Liver (tissue), 9 donors: ENCODE measurements around the gene RSU1. TPM values are rescaled to one million over a fixed set of nuclear protein-coding genes. Genes with fewer than 3 reads are reported as not detected.

Experiments
- DNase-seq: peaks from one replicate; pipeline ENCODE4 v3.0.0-alpha.2; 2017; ENCODE audit warnings: low spot score
- H3K27ac ChIP-seq, 2 donors: one replicate each; pipeline ENCODE4 v1.7.0; 2013; ENCODE audit warnings: inconsistent platforms in 2 of 2, low read length in 2 of 2, control low read depth in 1 of 2, low read depth in 1 of 2, mild to moderate bottlenecking in 1 of 2
- H3K27me3 ChIP-seq, 4 donors: one replicate each; pipeline versions ENCODE4 v1.6.1 to v1.7.0; 2013; ENCODE audit warnings: low read length in 3 of 4, inconsistent platforms in 1 of 4, mild to moderate bottlenecking in 1 of 4, moderate library complexity in 1 of 4; ENCODE audit not compliant: control insufficient read depth in 4 of 4, insufficient read depth in 4 of 4
- H3K36me3 ChIP-seq, 4 donors: one replicate each; pipeline versions ENCODE4 v1.6.1 to v1.7.0; 2013; ENCODE audit warnings: low read length in 3 of 4, mild to moderate bottlenecking in 3 of 4, low read depth in 1 of 4, moderate library complexity in 1 of 4; ENCODE audit not compliant: control insufficient read depth in 4 of 4, insufficient read depth in 3 of 4
- H3K4me1 ChIP-seq, 4 donors: one replicate each; pipeline versions ENCODE4 v1.6.1 to v1.7.0; 2013; ENCODE audit warnings: low read length in 3 of 4, mild to moderate bottlenecking in 3 of 4, moderate library complexity in 1 of 4; ENCODE audit not compliant: control insufficient read depth in 4 of 4, insufficient read depth in 4 of 4
- H3K4me3 ChIP-seq, 3 donors: one replicate each; pipeline versions ENCODE4 v1.6.1 to v1.7.0; 2013; ENCODE audit warnings: low read length in 3 of 3, control low read depth in 1 of 3, low read depth in 1 of 3, mild to moderate bottlenecking in 1 of 3
- H3K9ac ChIP-seq, 2 donors: one replicate each; pipeline ENCODE4 v1.7.0; 2013; ENCODE audit warnings: low read length in 2 of 2, mild to moderate bottlenecking in 2 of 2, moderate library complexity in 2 of 2, control low read depth in 1 of 2, low read depth in 1 of 2
- H3K9me3 ChIP-seq, 4 donors: one replicate each; pipeline versions ENCODE4 v1.6.1 to v1.7.0; 2013; ENCODE audit warnings: low read length in 3 of 4; ENCODE audit not compliant: control insufficient read depth in 4 of 4
- CTCF ChIP-seq: fragments of 150-350 bp; IDR thresholded peaks from 2 replicates; pipeline ENCODE4 v1.5.1; 2017; ENCODE audit warnings: improper control_type of control experiment, low read depth, low read length; ENCODE audit not compliant: missing input control
- EGR1 ChIP-seq, 2 donors: IDR thresholded peaks; 2 replicates each; pipeline ENCODE4 v1.6.1; 2016 to 2018; ENCODE audit warnings: antibody characterized with exemption in 2 of 2, low read depth in 2 of 2
- FOXA1 ChIP-seq: IDR thresholded peaks from 2 replicates; pipeline ENCODE4 v1.6.1; 2016; ENCODE audit warnings: antibody characterized with exemption
- FOXA2 ChIP-seq: IDR thresholded peaks from 2 replicates; pipeline ENCODE4 v1.6.1; 2016; ENCODE audit warnings: antibody characterized with exemption
- GABPA ChIP-seq, 2 donors: IDR thresholded peaks in 1 of 2; conservative IDR thresholded peaks in 1 of 2; 2 replicates each; pipeline ENCODE4 v1.6.1; 2016; ENCODE audit warnings: antibody characterized with exemption in 2 of 2, mild to moderate bottlenecking in 1 of 2, moderate library complexity in 1 of 2
- HNF4A ChIP-seq, 2 donors: conservative IDR thresholded peaks; 2 replicates each; pipeline ENCODE4 v1.6.1; 2016; ENCODE audit warnings: antibody characterized with exemption in 2 of 2, mild to moderate bottlenecking in 2 of 2
- HNF4G ChIP-seq: IDR thresholded peaks from 2 replicates; pipeline ENCODE4 v1.6.1; 2016; ENCODE audit warnings: antibody characterized with exemption
- JUND ChIP-seq, 2 donors: IDR thresholded peaks; 2 replicates each; pipeline ENCODE4 v1.6.1; 2016; ENCODE audit warnings: antibody characterized with exemption in 2 of 2
- MAX ChIP-seq: IDR thresholded peaks from 2 replicates; pipeline ENCODE4 v1.6.1; 2016; ENCODE audit warnings: antibody characterized with exemption
- RAD21 ChIP-seq, 2 donors: IDR thresholded peaks; 2 replicates each; pipeline ENCODE4 v1.6.1; 2016; ENCODE audit warnings: antibody characterized with exemption in 2 of 2, mild to moderate bottlenecking in 2 of 2
- REST ChIP-seq: IDR thresholded peaks from 2 replicates; pipeline ENCODE4 v1.6.1; 2016; ENCODE audit warnings: antibody characterized with exemption, mild to moderate bottlenecking
- RXRA ChIP-seq, 2 donors: IDR thresholded peaks; 2 replicates each; pipeline ENCODE4 v1.6.1; 2017 to 2018; ENCODE audit warnings: antibody characterized with exemption in 2 of 2, mild to moderate bottlenecking in 1 of 2
- TAF1 ChIP-seq: conservative IDR thresholded peaks from 2 replicates; pipeline ENCODE4 v1.6.1; 2016; ENCODE audit warnings: antibody characterized with exemption, mild to moderate bottlenecking
- ZBTB33 ChIP-seq: IDR thresholded peaks from 2 replicates; pipeline ENCODE4 v1.6.1; 2016; ENCODE audit warnings: antibody characterized with exemption
- WGBS: extraction: QIAGEN DNeasy Blood & Tissue Kit; methylation state at CpG from one replicate; pipeline ENCODE4 v1.1.7; 2013; 5-methylcytosine and 5-hydroxymethylcytosine counted together
- polyA plus RNA-seq, 2 donors: library from polyadenylated mRNA; stranded (reverse) in 1 of 2; unstranded in 1 of 2; fragments of 200-250 nt in 1 of 2; fragments of >200 nt in 1 of 2; fragmentation: Nextera tagmentation in 1 of 2; extraction: Ambion mirVana in 1 of 2; gene quantifications; one replicate each; pipeline versions ENCODE4 v1.2.1 to v1.2.3, GENCODE V29; 2013 to 2015
- total RNA-seq, 2 donors: library from RNA; depleted of rRNA; stranded (reverse); fragments of >200 nt; gene quantifications; one replicate each; pipeline ENCODE4 v1.2.3, GENCODE V29; 2014
- TF ChIP-seq, protein P1 (sequence below): IDR thresholded peaks from 2 replicates; pipeline ENCODE4 v1.6.1; 2016; ENCODE audit warnings: antibody characterized with exemption
- donor health status: healthy.
- donor health status: healthy.
- donor health status: healthy.
- donor health status: healthy.
- donor health status: healthy.

Gene RSU1
- total and polyA plus RNA-seq, 4 donors, result 19.2 to 38.2 (median 28.0) TPM

DNA sequence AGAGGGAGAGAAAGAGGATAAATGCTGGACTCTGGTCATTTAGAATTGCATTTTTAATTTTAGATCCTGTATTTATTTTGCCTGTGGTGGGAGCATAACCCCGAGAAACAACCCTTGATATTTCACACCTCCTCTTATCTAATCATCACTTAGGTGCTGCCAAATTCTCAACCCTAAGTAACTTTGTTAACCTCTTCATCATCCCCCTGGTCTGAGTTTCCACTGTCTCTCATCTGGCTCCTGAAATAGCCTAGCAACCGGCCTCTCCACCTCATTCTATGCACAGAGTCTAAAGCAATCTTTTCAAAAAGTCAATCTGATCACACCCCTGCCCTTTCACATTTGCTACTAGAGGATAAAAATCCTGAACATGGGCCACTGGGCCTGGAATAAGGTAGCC is 177.1 kb downstream of the RSU1 start:
- no peak overlapping the region for H3K9ac ChIP-seq
- DNase-seq, result no peak
- no peaks in the 10 kb centered on the region for H3K9me3 ChIP-seq
- no peak overlapping the region for H3K27ac ChIP-seq
- H3K36me3 ChIP-seq, result no peaks in the 10 kb centered on the region
- no peak overlapping the region for H3K4me3 ChIP-seq
- TF ChIP-seq EGR1 (IDR thresholded peaks at IDR 0.05; ENCODE audit: low read depth in 2 of 2) (no peak), HNF4G (no peak)
- 71% methylated on average over 2 of the region's 2 CpGs for WGBS
- no peaks in the 10 kb centered on the region for H3K4me1 ChIP-seq
- H3K27me3 ChIP-seq, result no peaks in the 10 kb centered on the region

DNA sequence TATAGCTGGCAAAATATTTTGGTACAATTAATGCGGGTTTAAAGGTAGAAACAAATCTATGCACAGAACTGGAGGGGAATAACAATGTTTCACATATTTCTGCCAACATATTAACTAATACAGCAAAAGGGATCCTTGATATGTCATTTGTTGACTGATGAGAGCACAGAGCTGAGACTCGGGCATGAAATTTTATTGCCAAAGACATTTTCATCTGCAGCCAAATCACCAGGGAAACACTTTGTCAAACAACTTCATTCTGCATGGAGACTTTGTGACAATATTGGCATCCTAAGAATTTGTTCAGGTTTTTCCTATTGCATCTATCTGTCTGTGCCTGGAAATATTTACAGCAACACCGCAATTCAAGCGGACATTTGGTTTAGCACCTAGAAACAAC is 177.8 kb downstream of the RSU1 start:
- DNase-seq, result no peak
- TF ChIP-seq HNF4G, result no peak
- no peak for TF ChIP-seq GABPA (IDR thresholded peaks at IDR 0.05 in 1 of 2, conservative IDR thresholded peaks at IDR 0.05 in 1 of 2)
- no peak for TF ChIP-seq CTCF
- TF ChIP-seq, protein P1, sequence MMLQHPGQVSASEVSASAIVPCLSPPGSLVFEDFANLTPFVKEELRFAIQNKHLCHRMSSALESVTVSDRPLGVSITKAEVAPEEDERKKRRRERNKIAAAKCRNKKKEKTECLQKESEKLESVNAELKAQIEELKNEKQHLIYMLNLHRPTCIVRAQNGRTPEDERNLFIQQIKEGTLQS, result no peak
- no peak for TF ChIP-seq RAD21 (IDR thresholded peaks at IDR 0.05)
- TF ChIP-seq ZBTB33, result no peak
- no peak for TF ChIP-seq HNF4A (conservative IDR thresholded peaks at IDR 0.05)
- no peak for TF ChIP-seq TAF1
- no peak for TF ChIP-seq RXRA (IDR thresholded peaks at IDR 0.05)
- TF ChIP-seq FOXA1, result no peak
- TF ChIP-seq JUND (IDR thresholded peaks at IDR 0.05), result no peak
- no peaks in the 10 kb centered on the region for H3K4me1 ChIP-seq
- no peaks in the 10 kb centered on the region for H3K36me3 ChIP-seq
- H3K27ac ChIP-seq, result no peak overlapping the region
- no peaks in the 10 kb centered on the region for H3K27me3 ChIP-seq
- no peaks in the 10 kb centered on the region for H3K9me3 ChIP-seq
- H3K9ac ChIP-seq, result no peak overlapping the region
- 89% methylated on average over 4 of the region's 4 CpGs for WGBS
- no peak overlapping the region for H3K4me3 ChIP-seq

DNA sequence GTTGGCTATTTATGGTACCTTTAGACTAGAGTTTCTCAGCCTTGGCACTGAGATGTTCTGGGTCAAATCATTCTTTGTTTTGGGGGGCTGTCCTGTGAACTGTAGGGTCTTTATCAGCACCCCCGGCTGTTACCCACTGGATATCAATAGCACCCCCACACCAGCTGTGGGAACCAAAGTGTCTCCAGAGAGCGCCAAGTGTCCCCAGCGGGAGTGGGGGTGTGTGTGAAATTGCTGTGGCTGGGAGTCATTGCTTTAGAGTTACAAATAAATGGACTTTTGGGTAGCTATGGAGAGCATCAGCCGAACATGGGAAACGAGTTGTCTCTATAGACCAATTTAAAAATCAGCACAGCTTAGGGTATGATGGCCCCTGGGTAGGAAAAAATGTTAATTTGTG is 184.2 kb downstream of the RSU1 start:
- DNase-seq, result no peak
- Histone ChIP-seq H3K27me3 (no peaks in the 10 kb centered on the region), H3K4me3 (no peak overlapping the region), H3K27ac (no peak overlapping the region), H3K9me3 (no peaks in the 10 kb centered on the region), H3K36me3 (no peaks in the 10 kb centered on the region), H3K9ac (no peak overlapping the region), H3K4me1 (no peaks in the 10 kb centered on the region)
- WGBS, result 97% methylated on average over 5 of the region's 5 CpGs
- no peak for TF ChIP-seq RXRA (IDR thresholded peaks at IDR 0.05)
- no peak for TF ChIP-seq REST
- TF ChIP-seq MAX, result no peak
- no peak for TF ChIP-seq GABPA (IDR thresholded peaks at IDR 0.05 in 1 of 2, conservative IDR thresholded peaks at IDR 0.05 in 1 of 2)
- no peak for TF ChIP-seq HNF4A (conservative IDR thresholded peaks at IDR 0.05)
- no peak for TF ChIP-seq JUND (IDR thresholded peaks at IDR 0.05)
- TF ChIP-seq HNF4G, result no peak
- TF ChIP-seq FOXA2, result no peak
- TF ChIP-seq CTCF, result no peak
- TF ChIP-seq, protein P1, result no peak
- TF ChIP-seq EGR1 (IDR thresholded peaks at IDR 0.05; ENCODE audit: low read depth in 2 of 2), result no peak
- no peak for TF ChIP-seq TAF1
